Measurements from ENCODE around the gene STK11. TPM values are rescaled to one million over a fixed set of nuclear protein-coding genes. Genes with fewer than 3 reads are reported as not detected.

STK11 gene
- total and polyA plus RNA-seq, 12 donors = 37.8 to 148 (median 93.7) TPM

DNA sequence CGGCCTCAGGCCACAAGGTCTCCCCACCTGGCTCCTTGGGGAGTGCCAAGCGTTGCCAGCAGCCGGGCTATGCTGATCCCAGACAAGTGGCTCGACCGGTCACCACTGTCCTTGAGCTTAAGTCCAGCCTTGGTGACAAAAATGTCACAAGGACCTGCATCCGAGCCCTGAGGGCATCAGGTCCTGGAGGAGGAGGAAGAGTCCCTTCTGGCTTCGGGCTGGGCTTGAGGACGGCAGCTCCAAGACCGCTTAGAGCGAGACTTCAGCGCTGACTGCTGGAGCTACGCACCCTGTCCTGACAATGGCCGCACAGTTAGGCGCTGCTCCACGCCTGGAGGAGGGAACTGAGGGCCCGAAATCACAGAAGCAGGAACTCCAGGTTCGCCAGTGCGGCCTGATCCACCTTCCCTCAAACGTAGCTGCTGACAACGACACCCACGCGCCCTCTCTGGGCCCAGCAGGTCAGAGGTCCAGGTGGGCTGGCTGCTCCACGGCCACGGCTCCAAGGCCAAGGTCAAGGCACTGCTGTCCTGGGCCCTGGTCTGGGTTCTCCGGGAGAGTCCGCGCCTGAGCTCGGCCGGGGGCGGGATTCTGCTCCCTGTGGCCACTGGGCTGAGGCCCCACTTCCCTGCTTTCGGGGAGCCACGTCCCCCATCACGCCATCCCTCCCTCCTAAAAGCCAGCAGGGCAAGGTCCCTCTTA, 38.6 kb upstream of the STK11 start:
- DNase-seq = peak in 5 of 7 donors; percentile 64 to 76 (median 71)
- intact Hi-C loops (cut with DNase I) = no loop called here
- peak in 1 of 2 donors; percentile 46 for TF ChIP-seq POLR2A (IDR thresholded peaks at IDR 0.05)
- TF ChIP-seq, protein P1, sequence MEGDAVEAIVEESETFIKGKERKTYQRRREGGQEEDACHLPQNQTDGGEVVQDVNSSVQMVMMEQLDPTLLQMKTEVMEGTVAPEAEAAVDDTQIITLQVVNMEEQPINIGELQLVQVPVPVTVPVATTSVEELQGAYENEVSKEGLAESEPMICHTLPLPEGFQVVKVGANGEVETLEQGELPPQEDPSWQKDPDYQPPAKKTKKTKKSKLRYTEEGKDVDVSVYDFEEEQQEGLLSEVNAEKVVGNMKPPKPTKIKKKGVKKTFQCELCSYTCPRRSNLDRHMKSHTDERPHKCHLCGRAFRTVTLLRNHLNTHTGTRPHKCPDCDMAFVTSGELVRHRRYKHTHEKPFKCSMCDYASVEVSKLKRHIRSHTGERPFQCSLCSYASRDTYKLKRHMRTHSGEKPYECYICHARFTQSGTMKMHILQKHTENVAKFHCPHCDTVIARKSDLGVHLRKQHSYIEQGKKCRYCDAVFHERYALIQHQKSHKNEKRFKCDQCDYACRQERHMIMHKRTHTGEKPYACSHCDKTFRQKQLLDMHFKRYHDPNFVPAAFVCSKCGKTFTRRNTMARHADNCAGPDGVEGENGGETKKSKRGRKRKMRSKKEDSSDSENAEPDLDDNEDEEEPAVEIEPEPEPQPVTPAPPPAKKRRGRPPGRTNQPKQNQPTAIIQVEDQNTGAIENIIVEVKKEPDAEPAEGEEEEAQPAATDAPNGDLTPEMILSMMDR (IDR thresholded peaks at IDR 0.05) = no peak
- Histone ChIP-seq H3K36me3 (replicated peaks in 1 of 2) (no peaks in the 10 kb centered on the region), H3K4me3 (peak overlapping the region in 1 of 4 donors; percentile 63), H3K27ac (peak overlapping the region; percentile 97 to 100 (median 99)), H3K27me3 (no peaks in the 10 kb centered on the region), H3K9me3 (replicated peaks in 1 of 3) (no peaks in the 10 kb centered on the region), H3K4me1 (replicated peaks in 1 of 2) (peaks cover 66 to 79% of the 10 kb centered on the region in 2 donors)
- 43 to 82% (median 51%) methylated on average over 7 to 33 of the region's 33 CpGs for WGBS, 4 donors

DNA sequence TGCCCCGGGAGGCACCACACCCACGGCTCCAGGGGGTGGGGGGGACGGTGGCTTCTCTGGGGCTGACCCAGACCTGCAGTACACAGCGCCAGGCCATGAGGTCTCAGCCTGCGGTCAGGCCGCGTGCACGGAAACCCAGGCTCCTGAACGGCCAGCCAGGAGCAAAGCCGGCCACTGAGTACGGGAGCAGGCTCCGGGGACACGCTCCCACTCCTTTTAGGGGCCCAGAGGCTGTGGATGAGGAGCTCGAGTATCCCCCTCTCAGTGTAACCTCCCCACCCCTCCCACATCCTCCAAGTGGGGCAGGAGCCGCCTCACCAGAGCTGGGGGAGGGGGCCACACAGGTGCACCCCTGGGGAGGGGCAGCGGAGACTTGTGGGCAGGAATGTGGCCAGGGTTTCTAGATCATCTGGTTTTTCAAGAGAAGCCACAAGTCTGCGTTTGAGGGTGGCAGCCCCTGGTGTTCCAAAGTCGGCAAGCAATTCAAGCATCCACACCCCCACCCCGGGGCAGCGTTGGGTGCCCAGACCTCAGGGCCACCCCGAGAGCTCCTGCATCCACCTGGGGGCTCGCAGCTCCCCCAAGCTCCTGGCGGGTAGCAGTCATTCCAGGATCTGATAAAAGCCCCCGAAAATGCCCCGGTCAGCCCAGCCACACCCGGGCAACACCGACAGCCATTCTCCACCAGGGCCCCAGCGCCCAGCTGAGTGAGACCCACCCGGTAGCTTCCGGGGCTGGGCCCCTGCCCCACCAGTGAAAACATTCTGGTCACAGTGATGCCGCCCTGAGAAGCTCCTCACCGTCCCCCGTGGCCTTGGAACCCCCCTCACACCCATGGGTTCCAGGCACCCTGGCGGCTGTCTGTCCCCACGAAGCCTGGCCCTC, 37.6 kb upstream of the STK11 start:
- intact Hi-C loops (cut with DNase I) = no loop called here
- H3K27me3 ChIP-seq = no peaks in the 10 kb centered on the region
- peak in 1 of 2 donors; percentile 49 for TF ChIP-seq POLR2A (IDR thresholded peaks at IDR 0.05)
- TF ChIP-seq, protein P1 (IDR thresholded peaks at IDR 0.05) = peak in 1 of 6 experiments; percentile 8
- H3K4me1 ChIP-seq (replicated peaks in 1 of 2) = peaks cover 66 to 75% of the 10 kb centered on the region in 2 donors
- peak overlapping the region; percentile 97 to 100 (median 99) for H3K27ac ChIP-seq
- no peaks in the 10 kb centered on the region for H3K9me3 ChIP-seq (replicated peaks in 1 of 3)
- 40 to 73% (median 44%) methylated on average over 7 to 35 of the region's 35 CpGs for WGBS, 4 donors
- H3K36me3 ChIP-seq (replicated peaks in 1 of 2) = no peaks in the 10 kb centered on the region
- DNase-seq = peak in 6 of 7 donors; percentile 49 to 80 (median 63)
- peak overlapping the region in 3 of 4 donors; percentile 6 to 63 (median 26) for H3K4me3 ChIP-seq

DNA sequence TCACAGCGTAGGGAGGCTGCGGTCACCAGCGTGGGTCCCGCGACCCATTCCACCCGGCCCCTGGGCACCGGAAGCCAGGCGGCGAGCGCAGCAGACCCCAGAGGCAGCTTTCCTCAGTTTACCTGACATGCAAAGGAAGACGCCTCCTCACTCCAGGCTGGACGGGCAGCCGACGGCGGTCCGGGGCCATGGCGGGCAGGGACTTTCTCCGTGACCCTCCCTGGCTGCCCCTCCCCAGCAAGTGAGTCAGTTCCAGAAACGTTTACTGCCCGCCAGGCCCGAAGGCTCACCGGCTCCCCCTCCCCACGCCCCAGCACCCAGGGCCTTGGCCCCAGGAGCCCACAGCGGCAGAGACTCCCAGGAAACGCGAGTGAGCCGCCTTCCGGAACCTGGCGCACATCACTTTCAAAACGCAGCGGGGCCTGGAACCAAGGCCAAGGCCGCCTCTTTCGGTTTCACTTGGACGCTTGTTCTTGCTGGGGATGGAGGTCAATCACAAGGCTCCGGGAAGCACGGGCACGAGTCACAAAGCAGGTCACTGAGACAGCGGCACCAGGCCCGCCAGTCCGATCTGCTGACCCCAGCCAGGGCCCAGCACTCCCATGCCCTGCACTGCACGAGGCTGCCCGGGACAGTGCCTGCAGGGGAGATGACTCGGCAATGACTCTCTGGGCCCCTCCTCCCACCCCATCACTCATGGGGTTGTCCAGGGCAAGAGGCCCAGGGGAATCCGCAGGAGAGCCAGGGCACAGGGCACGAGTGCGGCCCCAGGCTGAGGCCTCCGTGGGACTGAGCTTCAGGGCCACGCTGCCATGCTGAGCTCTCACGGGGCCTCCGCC, 36.8 kb upstream of the STK11 start:
- no peaks in the 10 kb centered on the region for H3K27me3 ChIP-seq
- H3K4me1 ChIP-seq (replicated peaks in 1 of 2) = peaks cover 65 to 67% of the 10 kb centered on the region in 2 donors
- intact Hi-C loops (cut with DNase I) = no loop called here
- WGBS, 4 donors = 15 to 57% (median 31%) methylated on average over 14 to 50 of the region's 50 CpGs
- peak; percentile 85 to 95 (median 94) for DNase-seq
- H3K27ac ChIP-seq = peak overlapping the region; percentile 97 to 100 (median 99)
- no peaks in the 10 kb centered on the region for H3K9me3 ChIP-seq (replicated peaks in 1 of 3)
- H3K4me3 ChIP-seq = peak overlapping the region in 3 of 4 donors; percentile 6 to 63 (median 26)
- H3K36me3 ChIP-seq (replicated peaks in 1 of 2) = no peaks in the 10 kb centered on the region
- TF ChIP-seq, protein P1 (IDR thresholded peaks at IDR 0.05) = no peak
- peak; percentile 45 to 96 for TF ChIP-seq POLR2A (IDR thresholded peaks at IDR 0.05)
